ENCODE results near the gene ZNF396. TPM values are rescaled to one million over a fixed set of nuclear protein-coding genes. Genes with fewer than 3 reads are reported as not detected.
A peak's percentile ranks its signal among the peaks of the same experiment; 100 is the strongest.

ZNF396 gene
- total RNA-seq, 2 experiments from 2014 or later = 0.70 to 1.1 TPM

DNA sequence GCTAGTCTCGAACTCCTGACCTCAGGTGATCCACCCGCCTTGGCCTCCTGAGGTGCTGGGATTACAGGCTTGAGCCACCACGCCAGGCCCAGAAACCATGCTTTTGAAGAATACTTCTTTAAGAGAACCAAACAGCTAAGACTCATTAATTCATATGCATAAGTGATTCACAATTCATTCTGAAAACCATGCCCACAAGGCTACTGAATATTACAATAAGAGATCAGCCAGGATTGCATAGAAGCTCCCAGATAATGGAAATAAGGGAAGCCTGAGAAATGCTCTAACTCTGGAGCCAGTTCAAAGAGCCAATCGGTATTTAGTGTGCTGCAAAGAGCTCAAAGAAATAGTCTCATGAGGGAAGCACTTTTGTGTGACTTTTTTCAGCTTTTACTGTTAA, 2.4 kb downstream of the ZNF396 start:
- CTCF ChIA-PET = interaction anchor here (1.0 kb wide), 1 partner anchor 143 kb away, joined by 3 read pairs; no protein-coding TSS in a partner anchor
- Mint-ChIP-seq H3K9me3 (ENCODE audit: low read depth) (no peaks in the 10 kb centered on the region), H3K4me1 (peaks cover 12% of the 10 kb centered on the region)

DNA sequence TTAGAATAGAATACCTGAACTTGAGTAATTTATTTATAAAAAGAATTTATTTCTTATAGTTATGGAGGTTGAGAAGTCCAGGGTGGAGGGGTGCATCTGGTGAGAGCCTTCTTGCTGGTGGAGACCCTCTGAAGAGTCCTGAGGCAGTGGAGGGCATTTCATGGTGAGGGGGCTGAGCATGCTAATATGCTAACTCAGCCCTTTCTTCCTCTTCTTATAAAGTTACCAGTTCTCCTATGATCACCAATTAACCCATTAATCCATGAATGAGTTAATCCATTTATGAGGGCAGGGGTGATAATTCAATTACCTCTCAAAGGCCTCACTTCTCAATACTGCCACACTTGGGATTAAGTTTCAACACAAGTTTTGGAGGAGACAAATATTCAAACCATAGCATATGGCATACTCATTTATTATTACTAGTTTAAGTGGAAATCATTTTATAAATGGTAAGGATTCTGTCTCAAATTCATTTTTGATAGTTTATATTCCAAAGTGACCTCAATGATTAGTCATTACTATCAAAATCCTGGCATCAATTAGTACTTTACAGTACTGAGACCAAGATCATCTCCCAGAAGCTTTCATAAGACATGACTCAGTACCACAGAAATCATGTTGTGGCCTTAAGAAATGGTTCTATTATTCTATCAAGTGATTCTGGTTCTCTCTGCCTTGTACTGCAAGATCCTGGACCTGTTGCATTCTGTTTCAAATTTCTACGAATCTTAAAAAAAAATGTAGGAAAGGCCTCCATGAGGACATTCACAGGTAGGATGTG, 5.5 kb downstream of the ZNF396 start:
- no peaks in the 10 kb centered on the region for H3K9me3 Mint-ChIP-seq (ENCODE audit: low read depth)
- H3K27ac Mint-ChIP-seq = no peak overlapping the region
- no peaks in the 10 kb centered on the region for H3K27me3 Mint-ChIP-seq
- ATAC-seq = no peak
- peaks cover 11% of the 10 kb centered on the region for H3K4me1 Mint-ChIP-seq
- H3K4me3 Mint-ChIP-seq = no peak overlapping the region
- no peak for DNase-seq
- CTCF ChIA-PET = interaction anchor here (1.7 to 2.9 kb wide), 2 partner anchors 15 to 16 kb away, joined by 4 to 10 read pairs; no protein-coding TSS in a partner anchor
- no peaks in the 10 kb centered on the region for H3K36me3 Mint-ChIP-seq

More for the DNA sequence above, 2.4 kb downstream of the ZNF396 start:
- H3K27ac Mint-ChIP-seq = no peak overlapping the region
- no peak for DNase-seq
- peaks cover 16% of the 10 kb centered on the region for H3K27me3 Mint-ChIP-seq
- no peak overlapping the region for H3K4me3 Mint-ChIP-seq
- ATAC-seq = no peak
- H3K36me3 Mint-ChIP-seq = no peaks in the 10 kb centered on the region

DNA sequence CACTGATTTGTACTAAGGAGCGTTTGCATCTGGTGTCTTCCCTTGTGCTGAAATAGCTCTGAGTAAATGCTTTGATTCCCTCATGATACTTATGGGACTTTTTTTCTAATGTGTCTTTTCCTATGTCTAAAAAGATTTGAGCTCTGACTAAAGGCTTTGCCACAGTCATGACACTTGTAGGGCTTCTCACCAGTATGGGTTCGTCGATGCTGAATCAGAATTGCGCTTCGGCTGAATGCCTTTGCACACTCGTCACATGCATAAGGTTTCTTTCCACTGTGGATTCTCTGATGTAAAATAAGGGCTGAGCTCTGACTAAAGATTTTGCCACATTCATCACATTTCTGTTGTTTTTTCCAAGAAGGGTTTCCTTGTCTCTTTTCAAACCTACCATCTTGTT, 8.0 kb downstream of the ZNF396 start:
- DNase-seq = no peak
- Mint-ChIP-seq H3K27me3 (no peaks in the 10 kb centered on the region), H3K4me3 (no peak overlapping the region), H3K36me3 (no peaks in the 10 kb centered on the region), H3K27ac (no peak overlapping the region), H3K4me1 (peaks cover 4% of the 10 kb centered on the region), H3K9me3 (ENCODE audit: low read depth) (no peaks in the 10 kb centered on the region)
- no peak for ATAC-seq
- CTCF ChIA-PET = no interaction called here

DNA sequence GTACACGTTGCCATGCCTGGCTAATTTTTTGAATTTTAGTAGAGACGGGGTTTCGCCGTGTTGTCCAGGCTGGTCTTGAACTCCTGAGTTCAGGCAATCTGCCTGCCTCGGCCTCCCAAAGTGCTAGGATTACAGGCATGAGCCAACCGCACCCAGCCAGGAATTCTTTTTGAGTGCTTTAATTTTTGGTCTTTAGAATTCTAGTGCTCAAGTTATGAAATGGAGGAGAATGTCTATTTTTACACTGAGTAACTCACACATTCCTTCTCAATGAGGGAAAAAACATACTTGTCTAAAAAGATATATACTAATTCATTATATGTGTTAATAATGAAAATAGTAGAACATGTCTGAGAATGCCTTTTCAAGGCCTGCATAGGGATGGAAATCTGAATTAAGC, 8.5 kb downstream of the ZNF396 start:
- Mint-ChIP-seq H3K27ac (no peak overlapping the region), H3K36me3 (no peaks in the 10 kb centered on the region), H3K4me3 (no peak overlapping the region), H3K27me3 (no peaks in the 10 kb centered on the region), H3K4me1 (peaks cover 4% of the 10 kb centered on the region), H3K9me3 (ENCODE audit: low read depth) (no peaks in the 10 kb centered on the region)
- no peak for ATAC-seq
- CTCF ChIA-PET = no interaction called here
- DNase-seq = no peak

DNA sequence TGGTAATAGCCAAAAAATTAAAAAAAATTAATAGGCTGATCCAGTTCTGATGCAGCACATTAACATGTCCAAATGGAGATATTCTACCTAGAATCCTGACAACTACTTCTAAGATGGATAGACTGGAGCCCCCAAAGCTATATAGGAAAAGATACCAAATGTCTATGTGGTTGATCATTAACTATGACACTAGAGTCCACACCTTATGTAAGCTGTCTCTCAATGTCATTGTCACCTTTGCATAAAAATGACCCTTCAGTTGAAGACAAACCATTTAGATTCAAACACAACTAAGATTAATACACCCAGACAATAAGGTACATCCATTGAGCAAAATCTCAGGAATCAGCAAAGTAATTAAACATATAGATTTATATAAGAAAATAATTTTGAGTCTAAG, 14.6 kb downstream of the ZNF396 start:
- Mint-ChIP-seq H3K27me3 (no peaks in the 10 kb centered on the region), H3K9me3 (ENCODE audit: low read depth) (no peaks in the 10 kb centered on the region), H3K36me3 (no peaks in the 10 kb centered on the region), H3K4me3 (no peak overlapping the region), H3K27ac (no peak overlapping the region), H3K4me1 (no peaks in the 10 kb centered on the region)
- ATAC-seq = no peak
- DNase-seq = no peak
- CTCF ChIA-PET = interaction anchor here (1.0 kb wide), 1 partner anchor 24 kb away, joined by 3 read pairs; no protein-coding TSS in a partner anchor

DNA sequence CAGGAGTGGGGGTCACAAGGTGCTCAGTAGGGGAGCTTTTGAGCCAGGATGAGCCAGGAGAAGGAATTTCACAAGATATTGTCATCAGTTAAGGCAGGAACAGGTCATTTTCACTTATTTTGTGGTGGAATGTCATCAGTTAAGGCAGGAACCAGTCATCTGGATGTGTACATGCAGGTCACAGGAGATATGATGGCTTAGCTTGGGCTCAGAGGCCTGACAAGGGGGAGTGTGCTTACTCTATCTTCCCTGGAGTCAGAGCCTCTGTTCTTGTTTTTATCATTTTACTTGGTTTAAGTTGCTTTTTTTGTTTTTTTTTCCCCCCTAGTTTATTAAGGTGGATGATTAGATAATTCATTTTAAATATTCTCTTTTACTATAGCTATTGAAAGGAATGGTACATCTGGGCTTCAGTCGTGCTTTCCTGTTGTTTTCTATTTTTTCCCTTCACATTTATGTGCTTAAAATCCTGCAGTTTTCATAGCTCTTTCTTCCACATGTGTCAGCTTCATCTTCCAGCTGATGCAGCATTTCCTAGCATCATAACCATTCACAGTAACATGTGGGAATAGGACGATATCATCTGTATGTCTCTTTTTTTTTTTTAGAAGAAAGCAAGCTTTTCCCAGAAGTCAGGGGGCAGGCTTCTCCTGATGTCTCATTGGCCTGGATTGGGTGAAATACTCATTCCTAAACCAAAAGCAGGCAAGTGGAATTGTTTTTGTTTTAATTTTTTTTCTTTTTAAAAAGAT, 15.4 kb downstream of the ZNF396 start:
- H3K27ac Mint-ChIP-seq = no peak overlapping the region
- no peaks in the 10 kb centered on the region for H3K27me3 Mint-ChIP-seq
- DNase-seq (no peak), ATAC-seq (no peak)
- CTCF ChIA-PET = interaction anchor here (1.0 kb wide), 1 partner anchor 25 kb away, joined by 3 read pairs; no protein-coding TSS in a partner anchor
- H3K36me3 Mint-ChIP-seq = no peaks in the 10 kb centered on the region
- H3K4me3 Mint-ChIP-seq = no peak overlapping the region
- H3K4me1 Mint-ChIP-seq = no peaks in the 10 kb centered on the region
- no peaks in the 10 kb centered on the region for H3K9me3 Mint-ChIP-seq (ENCODE audit: low read depth)

DNA sequence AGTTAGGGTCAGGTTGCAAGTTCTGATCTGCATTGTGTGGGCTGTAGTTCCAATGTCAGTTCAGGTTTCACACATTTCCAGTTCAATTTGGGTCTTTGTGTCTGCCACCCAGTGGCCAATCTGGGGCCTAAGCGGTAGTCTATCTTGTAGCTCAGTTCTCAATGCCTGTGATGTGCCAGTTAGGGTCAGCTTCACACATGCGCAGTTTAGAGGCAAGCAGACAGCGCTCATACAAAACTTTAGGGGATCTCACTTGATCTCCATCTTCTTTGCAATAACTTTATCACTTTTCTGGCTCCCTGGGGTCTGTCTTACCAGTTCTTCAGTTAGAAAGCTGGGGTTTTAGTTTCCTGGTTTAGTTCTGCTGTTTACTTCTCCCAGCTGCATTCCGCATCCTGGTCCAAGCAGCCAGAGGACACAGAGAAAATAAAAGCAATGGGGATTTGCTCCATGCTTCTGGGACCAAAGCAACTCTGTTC, 22.0 kb downstream of the ZNF396 start:
- Mint-ChIP-seq H3K4me3 (no peak overlapping the region), H3K4me1 (no peaks in the 10 kb centered on the region), H3K9me3 (ENCODE audit: low read depth) (peaks cover 6% of the 10 kb centered on the region), H3K27ac (no peak overlapping the region), H3K27me3 (no peaks in the 10 kb centered on the region), H3K36me3 (peaks cover 7% of the 10 kb centered on the region)
- CTCF ChIA-PET = interaction anchor here (0.6 to 3.2 kb wide), 6 partner anchors 9 to 124 kb away, joined by 3 to 37 read pairs (median 4); partner anchors contain the start of gene ZNF24
- peak; percentile 67 for DNase-seq
- ATAC-seq = peak; percentile 76

DNA sequence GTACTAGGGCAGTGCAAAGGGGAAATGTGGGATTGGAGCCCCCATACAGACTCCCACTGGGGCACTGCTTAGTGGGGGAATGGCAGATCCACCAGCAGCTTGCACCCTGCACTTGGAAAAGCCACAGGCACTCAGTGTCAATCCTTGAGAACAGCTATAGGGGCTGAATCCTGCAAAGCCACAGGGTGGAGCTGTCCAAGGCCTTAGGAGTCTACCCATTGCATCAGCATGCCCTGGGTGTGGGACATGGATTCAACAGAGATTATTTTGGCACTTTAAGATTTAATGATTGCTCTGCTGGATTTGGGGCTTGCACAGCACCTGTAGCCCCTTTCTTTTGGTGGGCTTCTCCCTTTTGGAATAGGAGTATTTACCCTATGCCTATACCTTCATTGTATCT, 24.4 kb downstream of the ZNF396 start:
- Mint-ChIP-seq H3K9me3 (ENCODE audit: low read depth) (peaks cover 6% of the 10 kb centered on the region), H3K36me3 (peaks cover 7% of the 10 kb centered on the region), H3K27ac (no peak overlapping the region), H3K4me1 (no peaks in the 10 kb centered on the region), H3K27me3 (peaks cover 3% of the 10 kb centered on the region), H3K4me3 (no peak overlapping the region)
- DNase-seq (no peak), ATAC-seq (no peak)
- CTCF ChIA-PET = no interaction called here

DNA sequence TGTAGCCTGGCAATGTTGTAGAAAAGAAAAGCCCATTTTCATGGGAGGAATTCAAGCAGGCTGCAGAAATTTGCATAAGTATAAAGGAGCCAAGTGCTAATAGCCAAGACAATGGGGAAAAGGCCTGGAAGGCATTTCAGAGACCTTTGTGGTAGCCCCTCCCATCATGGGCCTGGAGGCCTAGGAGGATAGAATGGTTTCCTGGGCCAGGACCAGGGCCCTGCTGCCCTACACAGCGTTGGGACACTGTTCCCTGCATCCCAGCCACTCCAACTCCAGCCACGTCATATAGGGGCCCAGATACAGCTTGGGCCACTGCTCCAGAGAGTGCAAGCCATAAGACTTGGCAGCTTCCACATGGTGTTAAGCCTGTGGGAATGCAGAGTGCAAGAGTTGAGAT, 24.9 kb downstream of the ZNF396 start:
- peaks cover 6% of the 10 kb centered on the region for H3K9me3 Mint-ChIP-seq (ENCODE audit: low read depth)
- DNase-seq (no peak), ATAC-seq (no peak)
- peaks cover 7% of the 10 kb centered on the region for H3K36me3 Mint-ChIP-seq
- no peak overlapping the region for H3K4me3 Mint-ChIP-seq
- peaks cover 3% of the 10 kb centered on the region for H3K27me3 Mint-ChIP-seq
- H3K27ac Mint-ChIP-seq = no peak overlapping the region
- H3K4me1 Mint-ChIP-seq = no peaks in the 10 kb centered on the region
- CTCF ChIA-PET = no interaction called here

DNA sequence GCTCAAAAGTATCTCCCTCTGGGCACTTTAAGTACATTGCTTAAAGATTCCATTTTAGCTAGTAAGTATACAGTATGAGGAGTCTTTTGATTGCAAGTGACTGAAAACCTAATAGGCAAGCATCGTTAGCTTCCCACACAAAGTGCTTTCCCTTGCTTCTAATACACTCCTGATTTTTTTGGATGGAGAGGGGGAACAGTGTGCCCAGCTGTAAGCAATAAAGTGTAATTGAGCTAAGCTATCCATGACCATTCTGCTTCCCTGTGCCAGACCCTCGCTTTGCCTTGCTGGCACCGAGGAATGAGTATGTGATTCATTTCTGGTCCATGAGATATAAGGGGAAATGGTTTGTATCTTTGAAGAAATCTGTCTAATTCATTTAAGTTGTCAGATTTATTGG, 29.1 kb downstream of the ZNF396 start:
- Mint-ChIP-seq H3K9me3 (ENCODE audit: low read depth) (peaks cover 6% of the 10 kb centered on the region), H3K36me3 (peaks cover 8% of the 10 kb centered on the region), H3K4me1 (peaks cover 16% of the 10 kb centered on the region), H3K4me3 (no peak overlapping the region), H3K27me3 (peaks cover 3% of the 10 kb centered on the region), H3K27ac (no peak overlapping the region)
- no peak for ATAC-seq
- no peak for DNase-seq
- CTCF ChIA-PET = no interaction called here

DNA sequence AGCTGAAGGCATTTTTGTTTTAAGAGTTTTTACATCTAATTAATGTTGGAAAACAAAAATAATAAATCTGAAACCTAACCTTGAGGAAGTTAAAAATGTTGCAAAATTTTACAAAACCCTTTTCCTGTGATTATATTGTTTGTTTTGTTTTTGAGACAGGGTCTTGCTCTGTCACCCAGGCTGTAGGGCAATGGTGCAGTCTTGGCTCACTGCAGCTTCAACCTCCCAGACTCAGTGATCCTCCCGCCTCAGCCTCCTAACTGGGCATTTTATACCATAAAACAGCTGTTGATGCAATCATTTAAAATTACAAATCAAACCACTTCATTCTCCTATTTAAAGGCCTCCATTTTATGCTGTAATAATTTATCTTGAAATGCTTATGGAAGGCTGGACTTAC, 31.2 kb downstream of the ZNF396 start:
- H3K36me3 Mint-ChIP-seq = peaks cover 14% of the 10 kb centered on the region
- ATAC-seq (no peak), DNase-seq (no peak)
- H3K27ac Mint-ChIP-seq = no peak overlapping the region
- no peaks in the 10 kb centered on the region for H3K9me3 Mint-ChIP-seq (ENCODE audit: low read depth)
- no peak overlapping the region for H3K4me3 Mint-ChIP-seq
- peaks cover 3% of the 10 kb centered on the region for H3K27me3 Mint-ChIP-seq
- CTCF ChIA-PET = interaction anchor here (1.2 to 2.5 kb wide), 3 partner anchors 10 to 56 kb away, joined by 3 to 10 read pairs (median 5); partner anchors contain the start of gene ZSCAN30
- peaks cover 25% of the 10 kb centered on the region for H3K4me1 Mint-ChIP-seq

DNA sequence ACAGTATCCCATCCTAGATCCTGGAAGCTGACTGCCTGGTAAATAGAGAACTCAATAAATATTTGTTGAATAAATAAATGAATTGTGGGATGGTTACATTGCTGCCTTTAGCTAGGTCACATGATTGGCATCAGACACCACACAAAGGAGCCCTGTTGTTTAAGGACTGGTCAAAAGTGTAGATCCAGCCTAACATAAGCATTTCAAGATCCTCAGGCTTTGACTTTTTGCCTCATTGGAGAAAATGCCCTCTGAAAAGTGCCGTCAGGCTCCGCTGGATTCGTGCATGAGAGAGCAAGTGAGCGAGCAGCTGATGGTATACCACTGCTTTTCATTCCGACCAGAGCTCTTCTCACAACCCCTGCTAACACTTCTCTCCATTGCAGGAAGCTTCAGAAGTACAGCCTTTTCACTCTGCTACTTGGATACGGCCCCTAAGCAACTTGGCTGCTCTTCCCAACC, 31.6 kb downstream of the ZNF396 start:
- peak overlapping the region; percentile 92 for H3K4me3 Mint-ChIP-seq

DNA sequence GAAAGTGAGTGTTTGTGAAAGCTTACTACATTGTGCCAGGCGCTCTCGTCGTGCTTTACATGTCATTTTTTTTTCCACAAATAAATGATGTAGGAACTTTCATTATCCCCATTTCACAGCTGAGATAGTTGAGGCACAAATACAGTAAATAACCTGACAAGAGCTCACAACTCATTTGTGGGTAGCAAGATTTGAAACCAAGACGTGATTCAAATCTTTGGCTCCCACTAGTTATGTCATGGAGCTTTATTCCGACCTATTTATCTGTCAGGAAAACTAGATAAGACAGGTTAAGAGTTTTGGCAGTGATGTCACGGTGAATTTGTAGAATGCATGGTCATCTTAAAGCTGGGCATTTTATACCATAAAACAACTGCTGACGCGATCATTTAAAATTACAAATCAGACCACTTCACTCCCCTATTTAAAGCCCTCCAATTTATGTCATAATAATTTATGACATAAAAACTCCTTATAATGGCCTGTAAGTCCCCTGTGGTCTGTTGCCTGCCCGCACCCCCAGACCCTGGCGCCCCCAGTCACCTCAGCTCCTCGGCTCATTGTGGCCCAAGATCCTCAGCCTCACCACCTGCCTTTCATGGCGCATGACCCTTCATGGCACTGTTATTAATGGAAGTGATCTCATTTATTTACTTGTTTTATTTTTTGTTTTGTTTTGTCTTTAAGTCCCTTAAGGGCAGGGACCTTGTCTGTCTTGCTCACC, 32.2 kb downstream of the ZNF396 start:
- peaks cover 25% of the 10 kb centered on the region for H3K36me3 Mint-ChIP-seq
- H3K4me1 Mint-ChIP-seq = peaks cover 27% of the 10 kb centered on the region
- peaks cover 3% of the 10 kb centered on the region for H3K27me3 Mint-ChIP-seq
- H3K27ac Mint-ChIP-seq = peak overlapping the region; percentile 90
- ATAC-seq (no peak), DNase-seq (no peak)
- H3K9me3 Mint-ChIP-seq (ENCODE audit: low read depth) = no peaks in the 10 kb centered on the region
- peak overlapping the region; percentile 92 for H3K4me3 Mint-ChIP-seq
- CTCF ChIA-PET = interaction anchor here (0.9 to 2.5 kb wide), 8 partner anchors 9 to 114 kb away, joined by 3 to 10 read pairs (median 3); partner anchors contain the start of genes ZNF397 and ZSCAN30

More for the DNA sequence above, 31.6 kb downstream of the ZNF396 start:
- CTCF ChIA-PET = interaction anchor here (1.1 to 2.5 kb wide), 7 partner anchors 8 to 115 kb away, joined by 3 to 10 read pairs (median 3); partner anchors contain the start of gene ZSCAN30
- peaks cover 19% of the 10 kb centered on the region for H3K36me3 Mint-ChIP-seq
- H3K4me1 Mint-ChIP-seq = peaks cover 27% of the 10 kb centered on the region
- peaks cover 3% of the 10 kb centered on the region for H3K27me3 Mint-ChIP-seq
- no peaks in the 10 kb centered on the region for H3K9me3 Mint-ChIP-seq (ENCODE audit: low read depth)
- ATAC-seq (no peak), DNase-seq (no peak)
- no peak overlapping the region for H3K27ac Mint-ChIP-seq

All from activated CD8-positive, alpha-beta memory T cell treated with anti-CD3 and anti-CD28 coated beads, Interleukin-2, amount 10 ng/mL, durations not matched to agents 7 days and 5 days (primary cell).